H1 (cell line): ENCODE data around the gene TTLL9. TPM values are rescaled to one million over a fixed set of nuclear protein-coding genes. Genes with fewer than 3 reads are reported as not detected.

Source experiments
- CTCF ChIA-PET: fragments of 300-600 bp; sonication (Branson Sonifier 250); formaldehyde crosslinking; loops from one replicate; lab custom pipeline; 2021; ENCODE audit not compliant: partially characterized antibody; lab: Charles Lee
- POLR2A ChIA-PET: fragments of 300-600 bp; sonication (Branson Sonifier 250); formaldehyde crosslinking; loops from one replicate; lab custom pipeline; 2021; ENCODE audit warnings: inconsistent platforms; ENCODE audit not compliant: partially characterized antibody; lab: Charles Lee
- DNase-seq, 2 experiments: peaks; one replicate each; pipeline versions ENCODE4 v3.0.0 to v3.0.0-alpha.2; 2010 to 2022; ENCODE audit warnings: low spot score in 2 of 2, low read depth in 1 of 2, mixed read lengths in 1 of 2
- FAIRE-seq: peaks from 2 replicates; lab custom pipeline; 2011; peaks lifted over from hg19 to GRCh38; lab: Jason Lieb, UNC
- H2AFZ ChIP-seq: 2 replicates; pipeline ENCODE4 v1.8.1; 2012; ENCODE audit warnings: low read length, inconsistent platforms
- H2AK5ac ChIP-seq: 2 replicates; pipeline ENCODE4 v1.6.1; 2013; ENCODE audit warnings: low read depth, low read length
- H2BK120ac ChIP-seq: replicated peaks from 2 replicates; pipeline ENCODE3; 2013; ENCODE audit warnings: low read depth, low read length, inconsistent platforms
- H2BK12ac ChIP-seq: 2 replicates; pipeline ENCODE4 v1.6.1; 2013; ENCODE audit warnings: low read depth, low read length
- H2BK15ac ChIP-seq: 2 replicates; pipeline ENCODE4 v1.6.1; 2013; ENCODE audit warnings: low read length
- H2BK20ac ChIP-seq: 2 replicates; pipeline ENCODE4 v1.6.1; 2013; ENCODE audit warnings: low read length
- H2BK5ac ChIP-seq: 2 replicates; pipeline ENCODE4 v1.6.1; 2013; ENCODE audit warnings: low read depth, low read length
- H3K14ac ChIP-seq: 2 replicates; pipeline ENCODE4 v1.6.1; 2013; ENCODE audit warnings: inconsistent platforms; ENCODE audit not compliant: insufficient read length
- H3K18ac ChIP-seq: 2 replicates; pipeline ENCODE4 v1.6.1; 2013; ENCODE audit warnings: low read length; ENCODE audit errors: extremely low read depth
- H3K23ac ChIP-seq: 2 replicates; pipeline ENCODE4 v1.6.1; 2013; ENCODE audit warnings: inconsistent platforms; ENCODE audit not compliant: insufficient read length
- H3K23me2 ChIP-seq: 2 replicates; pipeline ENCODE4 v1.6.1; 2013; ENCODE audit warnings: low read depth, low read length
- H3K27ac ChIP-seq: 2 replicates; pipeline ENCODE4 v1.6.1; 2011; ENCODE audit warnings: low read depth, low read length, inconsistent platforms
- H3K27me3 ChIP-seq, 4 experiments: replicated peaks in 1 of 4; 1 replicate in 1 of 4; 2 replicates in 3 of 4; pipeline versions ENCODE4 v1.6.1 to v1.8.1; 2011 to 2013; ENCODE audit warnings: low read length in 3 of 4, mild to moderate bottlenecking in 3 of 4, inconsistent platforms in 2 of 4, mixed read lengths in 2 of 4, moderate library complexity in 1 of 4; ENCODE audit not compliant: control insufficient read depth in 3 of 4, insufficient read depth in 3 of 4; ENCODE audit errors: extremely low read depth in 1 of 4
- H3K36me3 ChIP-seq, 4 experiments: 2 replicates each; pipeline versions ENCODE4 v1.6.1 to v1.8.1; 2011 to 2013; ENCODE audit warnings: mild to moderate bottlenecking in 4 of 4, low read length in 3 of 4, moderate library complexity in 2 of 4, control low read depth in 1 of 4, inconsistent platforms in 1 of 4; ENCODE audit not compliant: insufficient read depth in 4 of 4, control insufficient read depth in 2 of 4
- H3K4ac ChIP-seq: replicated peaks from 2 replicates; pipeline ENCODE3; 2013; ENCODE audit warnings: low read length, low read depth, mixed read lengths, inconsistent platforms; ENCODE audit not compliant: insufficient read length
- H3K4me1 ChIP-seq, 4 experiments: replicated peaks in 1 of 4; 1 replicate in 1 of 4; 2 replicates in 3 of 4; pipeline versions ENCODE4 v1.6.1 to v1.8.1; 2011 to 2013; ENCODE audit warnings: low read length in 3 of 4, inconsistent platforms in 2 of 4, mixed read lengths in 1 of 4; ENCODE audit not compliant: insufficient read depth in 4 of 4, control insufficient read depth in 3 of 4
- H3K4me2 ChIP-seq, 2 experiments: 2 replicates each; pipeline versions ENCODE4 v1.6.1 to v1.8.1; 2011 to 2013; ENCODE audit warnings: low read depth in 2 of 2, low read length in 2 of 2, control low read depth in 1 of 2, inconsistent platforms in 1 of 2, mild to moderate bottlenecking in 1 of 2; ENCODE audit not compliant: insufficient read depth in 1 of 2
- H3K4me3 ChIP-seq, 4 experiments: fragments of 200-600, 300-600 bp in 1 of 4; sonication (generic), shearing (Covaris generic), sonication (Bioruptor Twin) in 1 of 4; 2 replicates each; pipeline versions ENCODE4 v1.5.1 to v1.8.1; 2011 to 2016; ENCODE audit warnings: low read length in 4 of 4, low read depth in 3 of 4, control low read depth in 2 of 4, inconsistent platforms in 2 of 4, mild to moderate bottlenecking in 2 of 4, mixed read lengths in 1 of 4, moderate library complexity in 1 of 4; ENCODE audit not compliant: insufficient read depth in 2 of 4; ENCODE audit errors: extremely low read depth in 1 of 4
- H3K56ac ChIP-seq: replicated peaks from 2 replicates; pipeline ENCODE3; 2013; ENCODE audit warnings: low read depth, mild to moderate bottlenecking, mixed read lengths, low read length, inconsistent platforms; ENCODE audit not compliant: insufficient read length
- H3K79me1 ChIP-seq: 2 replicates; pipeline ENCODE4 v1.6.1; 2013; ENCODE audit warnings: low read depth, low read length, control low read depth
- H3K79me2 ChIP-seq, 2 experiments: 2 replicates each; pipeline versions ENCODE4 v1.6.1 to v1.8.1; 2012 to 2013; ENCODE audit warnings: low read length in 2 of 2, mild to moderate bottlenecking in 2 of 2, inconsistent platforms in 1 of 2; ENCODE audit not compliant: insufficient read depth in 2 of 2, control insufficient read depth in 1 of 2
- H3K9ac ChIP-seq, 4 experiments: replicated peaks in 1 of 4; 1 replicate in 1 of 4; 2 replicates in 3 of 4; pipeline versions ENCODE4 v1.6.1 to v1.8.1; 2011 to 2013; ENCODE audit warnings: low read depth in 3 of 4, low read length in 3 of 4, control low read depth in 2 of 4, mild to moderate bottlenecking in 2 of 4, moderate library complexity in 2 of 4, inconsistent platforms in 1 of 4; ENCODE audit errors: extremely low read depth in 1 of 4
- H3K9me3 ChIP-seq, 2 experiments: 2 replicates each; pipeline versions ENCODE4 v1.6.1 to v1.8.1; 2012 to 2013; ENCODE audit warnings: mild to moderate bottlenecking in 2 of 2, moderate library complexity in 2 of 2, control low read depth in 1 of 2, inconsistent platforms in 1 of 2, low read depth in 1 of 2, low read length in 1 of 2, mixed read lengths in 1 of 2; ENCODE audit not compliant: insufficient read depth in 2 of 2
- H4K20me1 ChIP-seq, 2 experiments: replicated peaks in 1 of 2; 2 replicates each; pipeline versions ENCODE3 to v1.8.1; 2011 to 2013; ENCODE audit warnings: inconsistent platforms in 2 of 2, low read length in 2 of 2, mild to moderate bottlenecking in 1 of 2; ENCODE audit not compliant: insufficient read depth in 2 of 2, control insufficient read depth in 1 of 2
- H4K5ac ChIP-seq: 2 replicates; pipeline ENCODE4 v1.6.1; 2013; ENCODE audit warnings: low read length, low read depth, mixed read lengths, inconsistent platforms; ENCODE audit not compliant: insufficient read length
- H4K8ac ChIP-seq: 2 replicates; pipeline ENCODE4 v1.8.0; 2013; ENCODE audit warnings: mild to moderate bottlenecking, moderate library complexity, low read length, inconsistent platforms; ENCODE audit not compliant: insufficient read depth; ENCODE audit errors: extremely low read depth
- H4K91ac ChIP-seq: replicated peaks from 2 replicates; pipeline ENCODE3; 2013; ENCODE audit warnings: low read length, mixed read lengths, inconsistent platforms; ENCODE audit not compliant: insufficient read length
- CHD1 ChIP-seq: IDR thresholded peaks from 2 replicates; pipeline ENCODE4 v1.6.1; 2012; ENCODE audit warnings: low read depth, low read length, improper control_type of control experiment
- KDM1A ChIP-seq: fragments of 200-600, 300-600 bp; sonication (generic); IDR thresholded peaks from 2 replicates; pipeline ENCODE4 v1.7.1; 2016; ENCODE audit warnings: mild to moderate bottlenecking, low read length, borderline replicate concordance
- WGBS, 2 experiments: shearing (Covaris generic) in 1 of 2; methylation state at CpG; one replicate each; pipeline versions ENCODE4 v1.1.6 to v1.1.7; 2013 to 2015; ENCODE audit warnings: low lambda C conversion rate in 2 of 2, mixed read lengths in 2 of 2, inconsistent platforms in 1 of 2, low coverage in 1 of 2, missing lambda C conversion rate in 1 of 2; ENCODE audit not compliant: insufficient replicate concordance in 2 of 2, insufficient coverage in 1 of 2, insufficient read length in 1 of 2; ENCODE audit errors: extremely low coverage in 1 of 2, missing lambda C conversion rate in 1 of 2; 5-methylcytosine and 5-hydroxymethylcytosine counted together
- polyA plus RNA-seq, 7 experiments: library from polyadenylated mRNA; depleted of rRNA in 3 of 7; stranded (reverse) in 5 of 7; unstranded in 2 of 7; fragments of >200 nt in 5 of 7; fragments of 200-250 nt in 2 of 7; gene quantifications; 1 replicate in 5 of 7; 2 replicates in 1 of 7; 4 replicates in 1 of 7; pipeline versions ENCODE4 v1.2.1 to v1.2.3, GENCODE V29; 2011 to 2013; ENCODE audit warnings: missing spikeins in 2 of 7, mixed read lengths in 2 of 7
- total RNA-seq: library from RNA; stranded (reverse); fragmentation: NEBNext Ultra II Directional; extraction: Animal tissue kit (Norgen Biotek cat#: 25700); gene quantifications from 2 replicates; pipeline ENCODE4 v1.2.1, GENCODE V29; 2021

The TTLL9 gene
- total and polyA plus RNA-seq, 2 of the 8 experiments (the other 6 are each of a cell fraction or from before 2014, with no cell fraction given), result 0.06 TPM; not detected in 1

GRCh38 chr20:31856516-31856915, 13.9 kb upstream of the TTLL9 start:
- Histone ChIP-seq H4K8ac (no peak overlapping the region), H2BK12ac (no peak overlapping the region), H3K4me1 (peaks cover 3 to 25% (median 11%) of the 10 kb centered on the region in 4 experiments; a peak in 6 of 7 replicates), H3K4me3 (no peak overlapping the region), H4K5ac (no peak overlapping the region), H3K9ac (no peak overlapping the region), H3K4ac (peak overlapping the region; percentile 40), H3K56ac (no peak overlapping the region), H2AFZ (peak overlapping the region; percentile 14; the same call in 1 of the 2 replicates), H3K36me3 (no peaks in the 10 kb centered on the region), H4K20me1 (no peaks in the 10 kb centered on the region), H3K79me2 (no peaks in the 10 kb centered on the region), H3K4me2 (no peak overlapping the region), H3K27ac (no peak overlapping the region), H3K23ac (no peak overlapping the region), H2BK20ac (peak overlapping the region; percentile 32; the same call in 1 of the 2 replicates), H2AK5ac (no peak overlapping the region), H3K9me3 (no peaks in the 10 kb centered on the region), H2BK120ac (no peak overlapping the region), H4K91ac (peak overlapping the region; percentile 17), H3K79me1 (no peaks in the 10 kb centered on the region), H3K18ac (no peak overlapping the region), H2BK5ac (no peak overlapping the region; the same call in 1 of the 2 replicates), H2BK15ac (0 out of 2 replicates have a peak overlapping the region, but pooled peaks have one; percentile 1), H3K14ac (no peak overlapping the region), H3K27me3 (peaks cover 0 to 15% (median 13%) of the 10 kb centered on the region in 4 experiments; a peak in 4 of 7 replicates), H3K23me2 (peaks cover 10% of the 10 kb centered on the region)
- no peak for FAIRE-seq
- 76% methylated on average over 3 of the region's 3 CpGs; no CpG with 5 or more reads in 1 of the 2 experiments for WGBS, 2 experiments
- CTCF ChIA-PET, result interaction anchor here (0.7 to 8.6 kb wide), 12 partner anchors 9 to 175 kb away, joined by 3 to 105 read pairs (median 5); partner anchors contain the start of gene PDRG1
- POLR2A ChIA-PET, result interaction anchor here (0.7 to 1.5 kb wide), 6 partner anchors 10 to 176 kb away, joined by 3 to 5 read pairs (median 4); partner anchors contain the start of genes FOXS1 and PDRG1
- no peak for DNase-seq
- TF ChIP-seq CHD1 (no peak), KDM1A (0 out of 2 replicates have a peak, but pooled peaks have one; percentile 1)
